ENCODE measurements around the gene MTMR4. TPM values are rescaled to one million over a fixed set of nuclear protein-coding genes. Genes with fewer than 3 reads are reported as not detected.
"Not testable (repeated sequence)": the region's sequence is repeated elsewhere in the genome, so short reads cannot be mapped to it uniquely, and the experiment has no call there.

Gene MTMR4
- polyA plus RNA-seq, 1 of the 3 experiments (the other 2 are of a cell fraction): 23.3 TPM

- Histone ChIP-seq H3K27ac (ENCODE audit: low read depth in 2 of 2, low read length in 1 of 2) (no peak overlapping the region), H3K79me2 (ENCODE audit: insufficient read depth) (no peaks in the 10 kb centered on the region), H3K4me2 (no peak overlapping the region), H3K4me1 (ENCODE audit: control insufficient read depth in 1 of 2, insufficient read depth in 2 of 2, low read depth in 1 of 2, low read length in 1 of 2) (no peaks in the 10 kb centered on the region), H4K20me1 (ENCODE audit: insufficient read depth) (no peaks in the 10 kb centered on the region), H3K27me3 (ENCODE audit: insufficient read depth) (no peaks in the 10 kb centered on the region; the same call in 1 of the 2 replicates), H2AFZ (ENCODE audit: low read depth) (no peak overlapping the region), H3F3A (replicated peaks; ENCODE audit: insufficient read depth) (no peaks in the 10 kb centered on the region), H3K9me3 (no peaks in the 10 kb centered on the region), H3K9me2 (no peaks in the 10 kb centered on the region), H3K36me3 (replicated peaks in 1 of 2; ENCODE audit: control insufficient read depth in 1 of 2, insufficient read depth in 2 of 2, low read length in 1 of 2) (no peaks in the 10 kb centered on the region), H3K4me3 (ENCODE audit: low read depth in 2 of 2, low read length in 1 of 2) (no peak overlapping the region), H3K9ac (no peak overlapping the region)
- no peak for DNase-seq
- no peak for TF ChIP-seq NRF1 (IDR thresholded peaks at IDR 0.05; ENCODE audit: low read depth, low read length)
- no peak for TF ChIP-seq TCF12 (IDR thresholded peaks at IDR 0.05)
- no peak for TF ChIP-seq PBX3 (IDR thresholded peaks at IDR 0.05)
- TF ChIP-seq ZBTB33 (IDR thresholded peaks at IDR 0.05; ENCODE audit: borderline replicate concordance, low read depth): no peak
- TF ChIP-seq USF1 (IDR thresholded peaks at IDR 0.05; ENCODE audit: borderline replicate concordance, low read depth): no peak
- TF ChIP-seq FOSL2 (IDR thresholded peaks at IDR 0.05; ENCODE audit: borderline replicate concordance, low read depth): no peak
- TF ChIP-seq ELF1 (IDR thresholded peaks at IDR 0.05): no peak
- no peak for TF ChIP-seq JUND (IDR thresholded peaks at IDR 0.05)
- TF ChIP-seq SIN3A (IDR thresholded peaks at IDR 0.05; ENCODE audit: borderline replicate concordance, low read depth, low read length): no peak
- no peak for TF ChIP-seq NFIC (IDR thresholded peaks at IDR 0.05; ENCODE audit: borderline replicate concordance)
- TF ChIP-seq FOXJ3 (CRISPR knock-in tag; IDR thresholded peaks at IDR 0.05): no peak
- TF ChIP-seq CTCF (IDR thresholded peaks at IDR 0.05): no peak
- TF ChIP-seq MAX (IDR thresholded peaks at IDR 0.05; ENCODE audit: low read depth): no peak
- TF ChIP-seq GABPA (IDR thresholded peaks at IDR 0.05; ENCODE audit: low read depth): no peak
- TF ChIP-seq TAF1 (IDR thresholded peaks at IDR 0.05; ENCODE audit: borderline replicate concordance, low read depth, low read length): no peak
- TF ChIP-seq MEF2A (IDR thresholded peaks at IDR 0.05; ENCODE audit: borderline replicate concordance, low read depth): no peak
- TF ChIP-seq RFX5 (IDR thresholded peaks at IDR 0.05; ENCODE audit: low read length): no peak
- no peak for TF ChIP-seq RXRA (IDR thresholded peaks at IDR 0.05; ENCODE audit: borderline replicate concordance, low read depth)
- CTCF ChIA-PET: interaction anchor here (0.9 to 1.3 kb wide), 2 partner anchors 21 to 30 kb away, joined by 3 to 4 read pairs; no protein-coding TSS in a partner anchor
- 43% methylated on average over 5 of the region's 5 CpGs for WGBS (ENCODE audit: low lambda C conversion rate)
- POLR2A ChIA-PET: no interaction called here
Observed at GRCh38 chr17:58556833-58557250, 42.4 kb upstream of the MTMR4 start.

- H4K20me1 ChIP-seq (ENCODE audit: insufficient read depth); H3F3A ChIP-seq (replicated peaks; ENCODE audit: insufficient read depth); H3K4me1 ChIP-seq (ENCODE audit: control insufficient read depth in 1 of 2, insufficient read depth in 2 of 2, low read depth in 1 of 2, low read length in 1 of 2); H3K9ac ChIP-seq; DNase-seq; H3K27me3 ChIP-seq (ENCODE audit: insufficient read depth); H3K27ac ChIP-seq (ENCODE audit: low read depth in 2 of 2, low read length in 1 of 2); H3K36me3 ChIP-seq (replicated peaks in 1 of 2; ENCODE audit: control insufficient read depth in 1 of 2, insufficient read depth in 2 of 2, low read length in 1 of 2); POLR2A ChIA-PET; H3K4me3 ChIP-seq (ENCODE audit: low read depth in 2 of 2, low read length in 1 of 2); H3K4me2 ChIP-seq; H3K9me3 ChIP-seq; H2AFZ ChIP-seq (ENCODE audit: low read depth); H3K9me2 ChIP-seq; H3K79me2 ChIP-seq (ENCODE audit: insufficient read depth): not testable (repeated sequence)
- WGBS (ENCODE audit: low lambda C conversion rate): 60% methylated on average over 3 of the region's 3 CpGs
- CTCF ChIA-PET: interaction anchor here (0.7 kb wide), 1 partner anchor 40 kb away, joined by 3 read pairs; no protein-coding TSS in a partner anchor
Observed at GRCh38 chr17:58555109-58555508, 40.7 kb upstream of the MTMR4 start.
